GM12865 (cell line): Measurements from ENCODE around the gene SEMA4B.
A peak's percentile ranks its signal among the peaks of the same experiment; 100 is the strongest.

Source experiments
- DNase-seq: peaks from one replicate; pipeline ENCODE4 v3.0.0; 2010; ENCODE audit warnings: low read depth
- H3K4me3 ChIP-seq: 2 replicates; pipeline ENCODE4 v1.5.1; 2011; ENCODE audit warnings: mild to moderate bottlenecking, low read depth, low read length, control low read depth
- TF ChIP-seq, protein P1 (sequence below): IDR thresholded peaks from 2 replicates; pipeline ENCODE4 v1.5.1; 2011; ENCODE audit warnings: low read length, control low read depth, low read depth, inconsistent platforms; ENCODE audit not compliant: insufficient read depth; ENCODE audit errors: missing control alignments

Gene SEMA4B

DNA sequence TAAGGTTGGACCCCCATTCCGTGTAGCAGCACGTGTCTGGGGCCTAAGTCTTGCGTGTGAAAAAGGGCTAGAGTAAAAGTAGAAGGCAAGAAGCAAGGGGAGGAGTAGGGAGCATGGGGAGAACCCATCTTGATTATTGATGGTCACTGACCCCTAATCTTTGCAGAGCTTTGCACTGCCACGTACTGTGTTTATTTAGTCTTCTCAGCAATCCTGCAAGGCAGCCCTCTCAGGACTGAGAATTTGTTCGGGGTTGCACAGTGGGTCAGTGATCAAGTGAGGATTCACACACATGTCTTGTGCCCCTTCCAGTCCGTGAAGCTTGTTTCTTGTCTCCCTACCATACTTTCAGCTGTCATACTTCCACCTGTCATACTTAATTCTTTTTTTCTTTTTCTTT is 7.2 kb downstream of the SEMA4B start:
- no peak overlapping the region for H3K4me3 ChIP-seq
- DNase-seq: no peak
- TF ChIP-seq, protein P1, sequence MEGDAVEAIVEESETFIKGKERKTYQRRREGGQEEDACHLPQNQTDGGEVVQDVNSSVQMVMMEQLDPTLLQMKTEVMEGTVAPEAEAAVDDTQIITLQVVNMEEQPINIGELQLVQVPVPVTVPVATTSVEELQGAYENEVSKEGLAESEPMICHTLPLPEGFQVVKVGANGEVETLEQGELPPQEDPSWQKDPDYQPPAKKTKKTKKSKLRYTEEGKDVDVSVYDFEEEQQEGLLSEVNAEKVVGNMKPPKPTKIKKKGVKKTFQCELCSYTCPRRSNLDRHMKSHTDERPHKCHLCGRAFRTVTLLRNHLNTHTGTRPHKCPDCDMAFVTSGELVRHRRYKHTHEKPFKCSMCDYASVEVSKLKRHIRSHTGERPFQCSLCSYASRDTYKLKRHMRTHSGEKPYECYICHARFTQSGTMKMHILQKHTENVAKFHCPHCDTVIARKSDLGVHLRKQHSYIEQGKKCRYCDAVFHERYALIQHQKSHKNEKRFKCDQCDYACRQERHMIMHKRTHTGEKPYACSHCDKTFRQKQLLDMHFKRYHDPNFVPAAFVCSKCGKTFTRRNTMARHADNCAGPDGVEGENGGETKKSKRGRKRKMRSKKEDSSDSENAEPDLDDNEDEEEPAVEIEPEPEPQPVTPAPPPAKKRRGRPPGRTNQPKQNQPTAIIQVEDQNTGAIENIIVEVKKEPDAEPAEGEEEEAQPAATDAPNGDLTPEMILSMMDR: no peak

DNA sequence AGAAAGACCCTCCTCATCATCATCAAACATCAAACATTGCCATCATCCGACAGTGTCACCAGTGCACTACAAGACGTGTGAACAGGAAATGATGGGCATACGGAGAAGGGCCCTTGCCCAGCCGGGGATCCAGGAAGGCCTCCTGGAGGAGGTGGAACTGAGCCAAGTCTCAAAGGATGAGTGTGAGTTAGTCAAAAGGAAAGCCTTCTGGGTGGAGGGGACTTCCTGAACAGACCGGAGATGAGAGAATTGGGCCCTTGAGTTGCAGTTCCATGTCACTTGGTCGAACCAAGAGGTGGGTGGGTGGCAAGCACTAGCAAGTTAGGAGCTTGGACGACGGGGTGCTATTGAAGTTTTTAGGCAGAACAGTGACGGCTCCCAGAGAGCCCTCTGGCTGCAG is 8.5 kb downstream of the SEMA4B start:
- H3K4me3 ChIP-seq: no peak overlapping the region
- peak; percentile 84 for DNase-seq
- TF ChIP-seq, protein P1: no peak

DNA sequence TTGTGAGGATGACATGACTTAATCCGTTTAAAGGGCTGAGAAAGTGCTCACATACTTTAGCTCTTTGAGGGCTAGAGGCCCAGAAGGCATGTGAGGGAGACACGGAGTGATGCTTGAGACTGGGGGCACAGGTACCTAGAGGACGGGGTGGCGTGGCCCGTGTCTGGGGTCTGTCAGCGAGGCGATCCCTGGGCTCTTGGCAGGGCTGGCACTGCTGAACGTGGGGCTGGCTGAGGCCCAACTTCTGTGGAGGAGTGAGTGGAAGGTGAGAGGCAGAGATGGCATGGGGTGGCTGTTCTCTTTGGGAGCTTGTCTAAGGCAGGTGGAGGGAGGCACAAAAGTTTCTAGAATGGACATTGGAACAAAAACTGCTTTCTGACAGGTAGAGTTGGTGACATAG is 9.5 kb downstream of the SEMA4B start:
- TF ChIP-seq, protein P1: no peak
- H3K4me3 ChIP-seq: no peak overlapping the region
- DNase-seq: no peak

DNA sequence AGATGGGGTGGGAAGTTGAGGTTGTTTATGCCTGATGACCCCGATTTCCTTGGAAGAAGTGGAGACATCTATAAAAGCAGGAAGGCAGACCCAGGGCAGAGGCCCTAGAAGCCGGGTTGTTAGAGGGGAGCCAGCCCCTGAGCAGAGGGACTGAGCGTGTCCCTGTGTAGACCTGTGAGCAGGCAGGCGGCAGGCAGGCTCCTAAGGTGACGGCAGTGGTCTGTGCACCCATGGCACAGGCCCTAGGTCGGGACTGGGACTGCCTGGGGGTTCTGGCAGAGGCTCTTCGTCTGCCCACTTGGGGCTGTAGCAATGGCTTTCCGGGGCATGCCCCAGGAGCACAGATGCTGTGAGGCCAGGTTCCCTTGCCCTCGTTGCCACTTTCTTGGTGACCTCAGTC is 9.9 kb downstream of the SEMA4B start:
- no peak overlapping the region for H3K4me3 ChIP-seq
- no peak for DNase-seq
- TF ChIP-seq, protein P1: no peak

DNA sequence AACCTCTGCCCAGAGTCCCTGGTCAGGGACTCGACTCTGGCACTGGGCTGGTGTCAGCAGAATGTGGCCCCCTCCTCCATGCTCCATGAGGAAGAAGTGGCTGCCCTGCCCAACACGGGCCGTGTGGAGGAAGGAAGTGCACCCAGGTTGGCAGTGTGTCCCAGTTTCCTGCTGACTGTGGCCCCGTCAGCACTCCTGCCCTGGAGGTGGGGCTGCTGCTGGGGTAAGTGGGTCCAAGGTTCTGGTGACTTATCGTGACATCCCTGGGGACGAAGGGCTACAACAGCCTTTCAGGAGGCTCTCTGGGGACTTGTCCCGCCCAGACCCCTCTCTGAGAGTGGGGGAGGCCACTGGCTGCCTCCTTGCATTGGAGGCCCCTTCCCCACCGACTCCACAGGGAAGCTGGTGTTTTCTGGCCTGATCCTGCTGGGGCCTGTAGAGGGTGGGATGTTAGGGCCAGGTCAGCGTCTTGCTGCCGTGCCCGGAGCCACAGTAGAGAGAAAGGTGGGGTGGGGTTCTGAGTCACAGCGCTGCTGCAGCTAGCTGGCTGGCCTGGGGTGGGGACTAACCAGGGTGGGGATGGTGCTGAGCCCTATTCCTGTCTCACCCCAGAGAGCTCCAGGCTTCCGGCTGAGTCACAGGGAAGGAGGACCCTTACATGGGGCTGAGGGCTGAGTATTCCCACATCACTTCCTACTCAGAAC is 10.5 kb downstream of the SEMA4B start:
- TF ChIP-seq, protein P1: no peak
- no peak overlapping the region for H3K4me3 ChIP-seq
- no peak for DNase-seq

DNA sequence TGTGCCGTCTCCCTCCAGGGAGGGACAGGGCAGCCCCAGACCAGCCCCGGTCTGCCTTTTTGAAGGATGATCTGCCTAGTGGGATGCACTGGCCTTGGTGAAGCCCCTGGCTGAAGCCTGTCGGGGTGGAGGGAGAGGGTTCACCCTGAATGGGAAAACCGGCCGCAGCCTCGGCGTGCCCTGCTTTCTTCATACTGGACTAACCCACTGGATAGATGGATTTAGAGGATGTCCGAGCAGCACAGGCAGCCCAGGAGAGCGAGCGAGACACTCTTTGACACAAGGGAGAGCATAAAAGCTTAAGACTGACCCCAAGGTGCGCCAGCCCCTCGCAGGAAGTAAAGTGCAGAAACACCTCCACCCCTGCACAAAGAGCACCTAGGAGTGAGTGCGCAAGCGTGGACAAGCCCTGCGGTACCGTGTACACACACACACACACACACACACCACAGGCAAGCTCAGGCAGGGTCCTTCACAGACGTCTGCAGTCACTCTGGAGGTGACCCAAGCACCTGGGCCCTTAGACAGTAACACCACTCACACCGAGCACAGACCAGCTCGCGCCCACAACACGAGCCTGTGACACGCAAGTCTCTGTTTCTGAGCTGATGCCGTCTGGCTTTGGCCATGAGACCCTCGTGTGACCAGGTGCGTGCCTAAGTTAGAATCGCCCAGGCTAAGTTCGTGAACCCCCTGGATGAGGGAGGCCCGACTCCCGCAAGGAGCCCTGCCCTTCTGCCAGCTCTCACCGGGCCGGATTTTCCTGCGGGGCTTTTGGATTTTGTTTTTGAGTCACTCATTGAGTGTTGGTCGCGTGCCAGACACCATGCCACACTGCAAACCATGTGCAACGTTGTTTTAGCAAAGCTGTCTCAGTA is 11.3 kb downstream of the SEMA4B start:
- TF ChIP-seq, protein P1: no peak
- no peak for DNase-seq
- H3K4me3 ChIP-seq: no peak overlapping the region
